Natural killer cell (primary cell): Measurements from ENCODE around the gene KIF3A. TPM values are rescaled to one million over a fixed set of nuclear protein-coding genes. Genes with fewer than 3 reads are reported as not detected.

Source experiments
- ATAC-seq, 3 donors: fragments of 150-1000 bp in 2 of 3; fragments of 200-7000 bp in 1 of 3; cut with Tn5 transposase; 1 replicate in 1 of 3; 2 replicates in 2 of 3; pipeline ENCODE4 v1.10.0; 2021; ENCODE audit warnings: mild to moderate bottlenecking in 2 of 3, moderate library complexity in 2 of 3
- DNase-seq, 2 donors: peaks; one replicate each; pipeline versions ENCODE4 v3.0.0 to v3.0.0-alpha.2; 2013 to 2021; ENCODE audit warnings: mixed read lengths in 1 of 2
- H3K27ac ChIP-seq: one replicate; pipeline ENCODE4 v1.5.1; 2013; ENCODE audit warnings: mild to moderate bottlenecking, low read length
- H3K27me3 ChIP-seq: one replicate; pipeline ENCODE4 v1.6.1; 2013; ENCODE audit warnings: low read length; ENCODE audit not compliant: control insufficient read depth, insufficient read depth
- H3K36me3 ChIP-seq: one replicate; pipeline ENCODE4 v1.6.1; 2013; ENCODE audit warnings: low read length; ENCODE audit not compliant: control insufficient read depth, insufficient read depth
- H3K4me1 ChIP-seq: one replicate; pipeline ENCODE4 v1.6.1; 2013; ENCODE audit warnings: low read length; ENCODE audit not compliant: control insufficient read depth, insufficient read depth
- H3K4me3 ChIP-seq: one replicate; pipeline ENCODE4 v1.5.1; 2013; ENCODE audit warnings: low read length
- H3K9me3 ChIP-seq: one replicate; pipeline ENCODE4 v1.6.1; 2013; ENCODE audit warnings: low read length; ENCODE audit not compliant: control insufficient read depth, insufficient read depth
- H3K27ac Mint-ChIP-seq, 2 donors: one replicate each; pipeline ENCODE4 v1.8.0; 2022; ENCODE audit warnings: mild to moderate bottlenecking in 2 of 2, mixed read lengths in 2 of 2, moderate library complexity in 1 of 2
- H3K27me3 Mint-ChIP-seq, 2 donors: one replicate each; pipeline ENCODE4 v1.8.0; 2022; ENCODE audit warnings: low read depth in 2 of 2, mixed read lengths in 2 of 2
- H3K36me3 Mint-ChIP-seq: one replicate; pipeline ENCODE4 v1.8.0; 2022; ENCODE audit warnings: mixed read lengths
- H3K4me1 Mint-ChIP-seq, 2 donors: one replicate each; pipeline ENCODE4 v1.8.0; 2022; ENCODE audit warnings: mixed read lengths in 2 of 2
- H3K4me3 Mint-ChIP-seq: one replicate; pipeline ENCODE4 v1.8.0; 2022; ENCODE audit warnings: mild to moderate bottlenecking, moderate library complexity, mixed read lengths
- H3K9me3 Mint-ChIP-seq, 2 donors: one replicate each; pipeline ENCODE4 v1.8.0; 2022; ENCODE audit warnings: mixed read lengths in 2 of 2
- WGBS: methylation state at CpG from one replicate; pipeline ENCODE4 v1.1.7; 2013; ENCODE audit warnings: missing lambda C conversion rate; ENCODE audit not compliant: insufficient coverage; 5-methylcytosine and 5-hydroxymethylcytosine counted together
- intact Hi-C: fragments of 100-400 bp; cut with micrococcal nuclease; formaldehyde crosslinking; loops from one replicate; pipeline ENCODE4 v1.14.2; 2022
- total RNA-seq, 4 donors: library from RNA; stranded (reverse); fragments of 120-200 nt in 1 of 4; gene quantifications; one replicate each; pipeline versions ENCODE4 v1.2.3 to v1.2.4, GENCODE V29; 2013 to 2022
- TF ChIP-seq, protein P1 (sequence below): fragments of 200-600 bp; IDR thresholded peaks from one replicate; pipeline ENCODE4 v1.8.0; 2022; ENCODE audit warnings: antibody characterized with exemption

The KIF3A gene
- total RNA-seq, 3 donors from 2014 or later (not counting 1 experiment from before 2014, with no cell fraction given) = 13.6 to 19.2 (median 18.6) TPM

DNA sequence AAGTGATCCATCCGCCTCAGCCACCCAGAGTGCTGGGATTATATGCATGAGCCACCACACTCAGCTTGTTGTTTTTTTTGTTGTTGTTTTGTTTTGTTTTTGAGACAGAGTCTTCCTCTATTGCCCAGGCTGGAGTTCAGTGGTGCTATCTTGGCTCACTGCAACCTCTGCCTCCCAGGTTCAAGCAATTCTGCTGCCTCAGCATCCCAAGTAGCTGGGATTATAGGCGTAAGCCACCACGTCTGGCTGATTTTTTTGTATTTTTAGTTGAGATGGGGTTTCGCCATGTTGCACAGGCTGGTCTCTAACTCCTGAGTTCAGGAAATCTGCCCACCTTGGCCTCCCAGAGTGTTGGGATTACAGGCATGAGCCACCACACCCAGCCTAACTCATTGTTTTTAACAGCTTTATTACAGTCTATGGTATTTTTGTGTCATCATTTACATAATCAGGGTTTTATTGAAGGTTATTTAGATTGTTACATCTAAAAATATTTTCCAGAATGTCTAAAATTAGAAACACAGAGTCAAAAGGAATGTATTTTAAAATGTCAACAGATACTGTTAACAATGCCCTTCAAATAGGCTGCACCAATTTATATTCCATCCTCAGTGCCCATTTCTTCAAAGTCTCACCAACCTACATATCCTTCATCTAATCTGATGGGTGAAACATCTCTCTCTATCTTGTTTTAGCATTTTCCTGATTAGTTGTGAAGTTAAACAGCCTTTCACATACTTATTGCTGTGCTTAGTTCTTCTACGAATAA lies 18.6 kb downstream of the KIF3A start:
- H3K9me3 ChIP-seq = no peaks in the 10 kb centered on the region
- H3K36me3 Mint-ChIP-seq = peaks cover 11% of the 10 kb centered on the region
- H3K27me3 ChIP-seq = no peaks in the 10 kb centered on the region
- H3K27ac Mint-ChIP-seq = no peak overlapping the region
- no peak for ATAC-seq
- no peak for DNase-seq
- H3K9me3 Mint-ChIP-seq = no peaks in the 10 kb centered on the region
- no peaks in the 10 kb centered on the region for H3K4me1 Mint-ChIP-seq
- intact Hi-C loops = no loop called here
- no peaks in the 10 kb centered on the region for H3K27me3 Mint-ChIP-seq
- H3K27ac ChIP-seq = no peak overlapping the region
- H3K4me3 Mint-ChIP-seq = no peak overlapping the region
- H3K4me3 ChIP-seq = no peak overlapping the region
- TF ChIP-seq, protein P1, sequence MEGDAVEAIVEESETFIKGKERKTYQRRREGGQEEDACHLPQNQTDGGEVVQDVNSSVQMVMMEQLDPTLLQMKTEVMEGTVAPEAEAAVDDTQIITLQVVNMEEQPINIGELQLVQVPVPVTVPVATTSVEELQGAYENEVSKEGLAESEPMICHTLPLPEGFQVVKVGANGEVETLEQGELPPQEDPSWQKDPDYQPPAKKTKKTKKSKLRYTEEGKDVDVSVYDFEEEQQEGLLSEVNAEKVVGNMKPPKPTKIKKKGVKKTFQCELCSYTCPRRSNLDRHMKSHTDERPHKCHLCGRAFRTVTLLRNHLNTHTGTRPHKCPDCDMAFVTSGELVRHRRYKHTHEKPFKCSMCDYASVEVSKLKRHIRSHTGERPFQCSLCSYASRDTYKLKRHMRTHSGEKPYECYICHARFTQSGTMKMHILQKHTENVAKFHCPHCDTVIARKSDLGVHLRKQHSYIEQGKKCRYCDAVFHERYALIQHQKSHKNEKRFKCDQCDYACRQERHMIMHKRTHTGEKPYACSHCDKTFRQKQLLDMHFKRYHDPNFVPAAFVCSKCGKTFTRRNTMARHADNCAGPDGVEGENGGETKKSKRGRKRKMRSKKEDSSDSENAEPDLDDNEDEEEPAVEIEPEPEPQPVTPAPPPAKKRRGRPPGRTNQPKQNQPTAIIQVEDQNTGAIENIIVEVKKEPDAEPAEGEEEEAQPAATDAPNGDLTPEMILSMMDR = no peak
- H3K4me1 ChIP-seq = no peaks in the 10 kb centered on the region
- WGBS = 99% methylated on average over 4 of the region's 5 CpGs
- H3K36me3 ChIP-seq = peaks cover 8% of the 10 kb centered on the region

DNA sequence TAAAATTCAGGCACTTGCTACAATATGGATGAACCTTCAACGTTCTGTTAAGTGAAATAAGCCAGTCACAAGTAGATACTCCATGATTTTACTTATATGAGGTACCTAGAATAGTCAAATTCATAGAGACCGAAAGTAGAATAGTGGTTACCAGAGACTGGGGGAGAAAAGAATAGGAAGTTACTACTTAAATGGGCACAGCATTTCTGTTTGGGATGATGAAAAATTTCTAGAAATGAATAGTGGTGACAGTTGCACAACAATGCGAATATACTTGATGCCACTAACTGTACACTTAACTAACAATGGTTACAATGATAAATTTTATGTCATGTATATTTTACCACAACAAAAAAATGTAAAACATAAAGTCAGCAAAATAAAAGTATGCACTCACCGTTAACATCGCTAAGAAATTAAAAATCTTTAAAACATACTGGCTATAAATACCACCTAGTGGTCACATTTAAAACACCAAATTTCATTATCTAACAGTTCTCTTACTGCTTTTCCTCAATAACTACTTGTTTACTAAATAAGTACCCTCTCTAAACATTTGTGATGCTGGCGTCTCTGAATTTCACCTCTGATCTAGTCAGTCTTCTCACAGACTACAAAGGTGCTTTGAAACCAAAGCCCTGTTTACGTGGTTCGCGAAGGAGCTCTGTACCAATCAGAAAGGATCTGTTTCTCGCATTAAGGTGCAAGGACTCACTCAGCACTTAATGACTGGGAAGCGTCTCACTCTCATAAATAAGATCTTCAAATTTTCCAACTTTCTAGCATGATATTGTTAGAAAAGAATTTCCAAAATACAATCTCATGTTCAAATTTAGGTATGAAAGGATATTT lies 22.7 kb downstream of the KIF3A start:
- ATAC-seq (no peak), DNase-seq (peak in 1 of 2 donors; percentile 40)
- Mint-ChIP-seq H3K4me3 (no peak overlapping the region), H3K27ac (no peak overlapping the region), H3K9me3 (no peaks in the 10 kb centered on the region), H3K36me3 (no peaks in the 10 kb centered on the region), H3K4me1 (no peaks in the 10 kb centered on the region), H3K27me3 (no peaks in the 10 kb centered on the region)
- Histone ChIP-seq H3K9me3 (no peaks in the 10 kb centered on the region), H3K36me3 (peaks cover 2% of the 10 kb centered on the region), H3K4me3 (no peak overlapping the region), H3K27me3 (no peaks in the 10 kb centered on the region), H3K4me1 (no peaks in the 10 kb centered on the region), H3K27ac (no peak overlapping the region)
- 60% methylated on average over 10 of the region's 11 CpGs for WGBS
- intact Hi-C loops = loop anchor here (2.0 kb wide), 1 partner anchor 330 kb away; no protein-coding TSS in a partner anchor
- TF ChIP-seq, protein P1 = peak; percentile 43

DNA sequence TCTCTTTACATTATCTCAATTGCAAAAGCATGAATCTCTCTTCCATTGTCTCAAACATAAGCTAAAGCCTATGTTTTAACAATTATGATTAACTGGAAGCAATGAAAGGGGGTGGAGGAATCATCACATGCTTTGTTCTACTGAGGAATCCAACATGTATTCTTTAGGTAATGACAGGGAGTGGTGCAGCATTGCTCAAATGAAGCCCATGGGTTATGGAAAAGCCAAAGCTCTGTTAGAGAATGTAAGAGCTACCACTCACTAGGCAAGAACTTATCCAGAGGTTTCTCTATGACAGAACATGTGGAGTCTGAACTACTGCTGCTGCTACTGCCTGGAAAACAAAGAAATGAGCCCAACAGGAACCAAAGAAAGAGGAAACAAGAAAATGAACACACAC lies 28.7 kb downstream of the KIF3A start:
- Histone ChIP-seq H3K9me3 (no peaks in the 10 kb centered on the region), H3K27ac (no peak overlapping the region), H3K4me1 (no peaks in the 10 kb centered on the region), H3K4me3 (no peak overlapping the region), H3K36me3 (peaks cover 5% of the 10 kb centered on the region), H3K27me3 (no peaks in the 10 kb centered on the region)
- Mint-ChIP-seq H3K27me3 (no peaks in the 10 kb centered on the region), H3K4me1 (no peaks in the 10 kb centered on the region), H3K9me3 (no peaks in the 10 kb centered on the region), H3K4me3 (no peak overlapping the region), H3K27ac (no peak overlapping the region), H3K36me3 (peaks cover 1% of the 10 kb centered on the region)
- ATAC-seq (no peak), DNase-seq (no peak)
- TF ChIP-seq, protein P1 = no peak
- intact Hi-C loops = no loop called here
